Liver (tissue), 3 donors: Measurements from ENCODE around the gene MAPKBP1.

Experiments used
- CTCF ChIP-seq: fragments of 150-350 bp; IDR thresholded peaks from 2 replicates; pipeline ENCODE4 v1.5.1; 2017; ENCODE audit warnings: improper control_type of control experiment, low read depth, low read length; ENCODE audit not compliant: missing input control
- EGR1 ChIP-seq, 2 donors: IDR thresholded peaks; 2 replicates each; pipeline ENCODE4 v1.6.1; 2016 to 2018; ENCODE audit warnings: antibody characterized with exemption in 2 of 2, low read depth in 2 of 2
- FOXA1 ChIP-seq: IDR thresholded peaks from 2 replicates; pipeline ENCODE4 v1.6.1; 2016; ENCODE audit warnings: antibody characterized with exemption
- GABPA ChIP-seq, 2 donors: IDR thresholded peaks in 1 of 2; conservative IDR thresholded peaks in 1 of 2; 2 replicates each; pipeline ENCODE4 v1.6.1; 2016; ENCODE audit warnings: antibody characterized with exemption in 2 of 2, mild to moderate bottlenecking in 1 of 2, moderate library complexity in 1 of 2
- HNF4A ChIP-seq, 2 donors: conservative IDR thresholded peaks; 2 replicates each; pipeline ENCODE4 v1.6.1; 2016; ENCODE audit warnings: antibody characterized with exemption in 2 of 2, mild to moderate bottlenecking in 2 of 2
- MAX ChIP-seq: IDR thresholded peaks from 2 replicates; pipeline ENCODE4 v1.6.1; 2016; ENCODE audit warnings: antibody characterized with exemption
- RAD21 ChIP-seq, 2 donors: IDR thresholded peaks; 2 replicates each; pipeline ENCODE4 v1.6.1; 2016; ENCODE audit warnings: antibody characterized with exemption in 2 of 2, mild to moderate bottlenecking in 2 of 2
- REST ChIP-seq: IDR thresholded peaks from 2 replicates; pipeline ENCODE4 v1.6.1; 2016; ENCODE audit warnings: antibody characterized with exemption, mild to moderate bottlenecking
- RXRA ChIP-seq, 2 donors: IDR thresholded peaks; 2 replicates each; pipeline ENCODE4 v1.6.1; 2017 to 2018; ENCODE audit warnings: antibody characterized with exemption in 2 of 2, mild to moderate bottlenecking in 1 of 2
- SP1 ChIP-seq: IDR thresholded peaks from 2 replicates; pipeline ENCODE4 v1.6.1; 2018; ENCODE audit warnings: antibody characterized with exemption, mild to moderate bottlenecking
- YY1 ChIP-seq: IDR thresholded peaks from 2 replicates; pipeline ENCODE4 v1.6.1; 2016; ENCODE audit warnings: antibody characterized with exemption, mild to moderate bottlenecking
- ZBTB33 ChIP-seq: IDR thresholded peaks from 2 replicates; pipeline ENCODE4 v1.6.1; 2016; ENCODE audit warnings: antibody characterized with exemption
- donor health status: healthy.
- donor health status: healthy.

- no peak for TF ChIP-seq RAD21 (IDR thresholded peaks at IDR 0.05)
- no peak for TF ChIP-seq SP1
- no peak for TF ChIP-seq CTCF
- TF ChIP-seq GABPA (IDR thresholded peaks at IDR 0.05 in 1 of 2, conservative IDR thresholded peaks at IDR 0.05 in 1 of 2): no peak
- TF ChIP-seq YY1: no peak
- no peak for TF ChIP-seq EGR1 (IDR thresholded peaks at IDR 0.05; ENCODE audit: low read depth in 2 of 2)
- TF ChIP-seq MAX: no peak
- no peak for TF ChIP-seq HNF4A (conservative IDR thresholded peaks at IDR 0.05)
- no peak for TF ChIP-seq ZBTB33
- TF ChIP-seq RXRA (IDR thresholded peaks at IDR 0.05): no peak
- TF ChIP-seq REST: no peak
- no peak for TF ChIP-seq FOXA1
Measured at GRCh38 chr15:41854443-41854842, 80.2 kb downstream of the MAPKBP1 start.
